Stimulated activated CD4-positive, alpha-beta T cell treated with anti-CD3 and anti-CD28 coated beads, Interleukin-15, amount 100 ng/mL, for 24 hours (primary cell): ENCODE data around the gene MMP24OS.
A peak's percentile ranks its signal among the peaks of the same experiment; 100 is the strongest.

Source experiments
- DNase-seq: peaks from one replicate; pipeline ENCODE4 v3.0.0-alpha.2; 2020

The MMP24OS gene

DNA sequence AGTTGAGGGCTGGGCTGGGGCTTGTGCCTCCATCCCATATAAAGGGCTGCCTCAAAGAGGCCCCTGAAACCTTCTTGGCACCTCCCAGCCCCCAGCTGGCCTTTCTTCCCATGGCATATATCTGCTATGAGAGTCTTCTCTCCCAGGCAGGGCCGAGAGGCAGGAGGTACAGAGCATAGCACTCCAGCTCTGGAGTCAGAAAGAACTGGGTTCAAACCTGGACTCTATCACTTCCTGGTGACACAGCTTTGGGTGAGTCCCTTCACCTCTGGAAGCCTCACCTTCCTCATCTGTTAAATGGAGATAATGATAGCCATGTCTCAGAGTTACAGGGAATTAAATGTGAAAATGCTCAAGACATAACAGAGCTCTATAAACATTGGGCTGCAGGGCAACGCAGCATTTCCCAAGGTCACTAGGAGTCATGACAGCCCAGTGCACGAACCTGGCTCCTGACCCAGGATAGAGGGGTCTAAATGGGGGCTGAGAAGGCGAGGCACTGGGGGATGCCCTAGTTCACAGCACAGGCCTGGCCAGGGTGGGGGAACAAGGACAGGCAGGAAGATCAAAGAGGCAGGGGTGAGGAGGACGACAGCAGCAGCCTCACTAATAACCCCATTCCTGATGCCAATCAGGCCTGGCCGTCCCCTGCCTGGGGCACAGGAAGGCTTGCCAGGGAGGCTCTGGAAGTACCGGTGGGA, 12.4 kb upstream of the MMP24OS start:
- no peak for DNase-seq

DNA sequence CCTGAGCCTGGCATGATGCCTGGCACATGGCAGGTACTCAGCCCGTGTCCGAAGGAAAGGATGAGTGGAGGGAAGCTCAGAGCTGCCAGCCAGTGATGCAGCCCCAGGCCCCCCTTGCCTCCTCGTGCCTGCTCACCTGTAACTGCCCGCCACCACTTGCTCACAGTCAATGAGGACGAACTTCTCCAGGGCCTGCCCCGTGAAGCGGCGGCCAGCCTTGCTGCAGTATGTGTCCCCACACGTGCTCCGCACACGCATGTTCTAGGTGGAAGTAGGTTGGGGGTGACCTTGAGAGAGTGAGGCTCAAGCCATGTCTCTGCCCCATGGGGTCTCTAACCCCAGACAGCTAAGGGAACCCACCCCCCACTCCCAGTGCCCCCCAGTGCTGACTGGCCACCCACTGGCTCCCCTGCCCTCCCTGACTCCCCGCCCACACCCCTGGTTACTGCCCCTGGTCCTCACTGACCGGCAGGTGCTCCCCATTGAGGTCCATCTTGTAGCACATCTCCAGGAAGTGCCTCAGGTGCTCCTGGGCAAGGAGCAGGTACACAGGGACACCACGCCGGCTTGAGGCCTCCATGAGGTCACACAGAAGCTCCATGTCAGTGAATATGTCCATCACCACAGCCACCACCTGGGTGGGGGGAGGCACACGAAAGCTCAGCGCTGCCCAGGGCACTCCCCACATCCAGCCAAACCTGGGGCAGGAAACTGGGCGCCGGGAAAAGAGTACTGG, 10.6 kb upstream of the MMP24OS start:
- no peak for DNase-seq

DNA sequence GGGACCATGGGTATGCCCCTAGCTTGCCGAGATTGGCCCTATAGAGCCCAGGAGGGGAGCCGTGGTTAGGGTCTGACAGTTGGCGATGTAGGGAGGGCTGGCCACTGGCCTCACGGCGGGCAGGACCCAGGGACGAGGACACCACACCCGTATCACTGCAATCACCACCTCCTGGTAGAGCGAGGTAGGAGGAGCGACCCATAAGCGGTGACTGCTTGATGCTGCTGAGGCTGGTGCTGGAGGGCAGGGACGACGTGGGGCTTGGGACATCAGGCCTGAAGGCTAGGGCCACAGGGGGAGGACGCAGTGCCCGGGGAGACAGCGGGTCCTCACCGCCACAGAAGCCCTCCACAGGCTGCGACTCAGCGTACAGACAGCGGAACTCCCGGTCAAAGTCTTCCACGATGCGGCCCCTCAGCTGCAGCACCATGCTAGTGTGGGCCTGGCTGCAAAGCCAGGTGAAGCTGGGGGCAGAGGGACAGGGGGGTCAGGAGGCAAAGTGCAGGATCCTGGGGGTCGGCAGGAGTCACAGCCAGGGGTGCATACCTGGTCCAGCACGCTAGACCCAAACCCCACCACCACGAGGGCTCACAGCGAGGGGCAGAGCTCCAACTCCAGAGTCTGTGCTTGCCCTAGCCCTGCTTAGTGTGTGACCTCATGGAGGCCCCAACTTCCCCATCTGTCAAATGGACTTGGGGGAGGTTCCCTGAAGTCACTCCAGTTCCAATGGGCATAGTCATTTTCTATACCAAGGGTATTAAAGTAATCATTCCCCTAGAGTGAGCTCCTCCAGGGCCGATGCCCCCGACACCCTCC, 9.8 kb upstream of the MMP24OS start:
- no peak for DNase-seq

DNA sequence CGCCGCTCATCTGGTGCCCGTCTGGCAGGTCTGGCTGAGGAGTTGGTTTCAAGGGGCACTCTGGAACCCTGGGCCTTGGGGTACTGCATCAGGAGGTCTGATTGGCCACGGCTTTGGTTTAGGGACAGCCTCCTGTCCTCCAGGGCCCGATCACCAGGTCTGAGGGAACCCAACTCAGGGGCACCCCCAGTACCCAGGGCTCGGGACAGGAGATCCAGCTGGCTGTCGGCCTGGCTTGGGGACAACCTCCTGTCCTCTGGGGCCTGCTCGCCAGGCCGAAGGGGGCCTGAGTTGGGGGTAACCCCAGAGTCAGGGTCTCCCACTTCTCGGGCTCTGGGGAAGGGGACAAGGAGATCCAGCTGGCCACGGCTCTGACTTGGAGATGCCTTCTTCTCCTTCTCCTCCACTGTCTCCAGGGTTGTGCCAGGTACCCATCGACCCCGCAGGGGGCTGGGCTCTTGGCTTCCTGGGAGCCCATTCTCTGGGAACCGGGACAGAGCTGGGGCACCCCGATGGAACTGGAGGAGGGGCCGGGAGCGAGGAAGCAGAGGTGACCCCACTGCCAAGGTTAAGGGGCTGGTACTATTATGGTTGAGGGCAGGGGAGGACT, 9.1 kb upstream of the MMP24OS start:
- DNase-seq = no peak

DNA sequence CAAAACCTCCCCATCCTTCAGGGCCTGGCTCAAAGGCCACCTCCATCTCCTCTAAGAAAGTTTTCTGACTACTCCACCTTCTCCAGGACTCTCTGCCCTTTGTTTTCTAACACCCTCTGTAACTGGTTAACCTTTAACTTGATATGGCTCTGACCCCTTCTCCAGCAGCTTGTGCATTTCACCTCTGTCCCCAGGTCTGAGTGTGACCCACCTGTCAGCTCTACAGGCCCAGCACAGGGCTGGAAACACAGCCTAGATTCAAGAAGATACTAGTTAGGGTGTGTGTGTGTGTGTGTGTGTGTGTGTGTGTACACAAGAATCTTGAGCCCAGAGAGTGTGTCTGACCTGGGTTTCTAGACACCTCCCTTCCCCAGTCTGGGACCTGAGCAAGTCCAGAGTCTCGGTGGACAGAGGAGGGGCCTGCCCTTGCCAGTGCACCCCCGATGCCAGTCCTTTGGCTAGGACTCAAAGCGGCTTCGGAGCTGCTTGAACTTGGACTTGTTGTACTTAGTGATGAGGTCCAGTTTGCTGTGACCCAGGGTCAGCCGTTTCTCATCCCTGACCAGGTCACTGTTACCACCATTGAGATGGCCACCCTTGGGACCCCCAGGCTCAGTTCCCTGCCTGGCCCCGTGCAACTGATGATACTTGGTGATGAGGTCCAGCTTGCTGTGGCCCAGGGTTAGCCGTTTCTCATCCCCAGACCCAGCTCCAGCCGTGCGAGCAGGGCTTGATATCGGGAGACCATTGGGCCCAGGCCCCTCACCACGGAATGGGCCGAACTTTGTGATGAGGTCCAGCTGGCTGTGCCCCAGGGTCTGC, 8.4 kb upstream of the MMP24OS start:
- no peak for DNase-seq

DNA sequence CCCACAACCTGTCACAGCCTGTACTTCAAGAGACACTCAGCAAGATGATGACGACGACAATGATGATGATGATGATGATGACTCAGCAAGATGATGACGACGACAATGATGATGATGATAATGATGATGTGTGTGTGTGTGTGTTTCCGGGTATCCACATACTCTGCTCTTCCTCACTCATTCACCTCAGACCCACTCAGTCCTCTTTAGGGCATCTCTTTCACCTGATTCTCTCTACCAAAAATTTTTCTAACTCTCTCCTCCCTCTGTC, 7.8 kb upstream of the MMP24OS start:
- no peak for DNase-seq

DNA sequence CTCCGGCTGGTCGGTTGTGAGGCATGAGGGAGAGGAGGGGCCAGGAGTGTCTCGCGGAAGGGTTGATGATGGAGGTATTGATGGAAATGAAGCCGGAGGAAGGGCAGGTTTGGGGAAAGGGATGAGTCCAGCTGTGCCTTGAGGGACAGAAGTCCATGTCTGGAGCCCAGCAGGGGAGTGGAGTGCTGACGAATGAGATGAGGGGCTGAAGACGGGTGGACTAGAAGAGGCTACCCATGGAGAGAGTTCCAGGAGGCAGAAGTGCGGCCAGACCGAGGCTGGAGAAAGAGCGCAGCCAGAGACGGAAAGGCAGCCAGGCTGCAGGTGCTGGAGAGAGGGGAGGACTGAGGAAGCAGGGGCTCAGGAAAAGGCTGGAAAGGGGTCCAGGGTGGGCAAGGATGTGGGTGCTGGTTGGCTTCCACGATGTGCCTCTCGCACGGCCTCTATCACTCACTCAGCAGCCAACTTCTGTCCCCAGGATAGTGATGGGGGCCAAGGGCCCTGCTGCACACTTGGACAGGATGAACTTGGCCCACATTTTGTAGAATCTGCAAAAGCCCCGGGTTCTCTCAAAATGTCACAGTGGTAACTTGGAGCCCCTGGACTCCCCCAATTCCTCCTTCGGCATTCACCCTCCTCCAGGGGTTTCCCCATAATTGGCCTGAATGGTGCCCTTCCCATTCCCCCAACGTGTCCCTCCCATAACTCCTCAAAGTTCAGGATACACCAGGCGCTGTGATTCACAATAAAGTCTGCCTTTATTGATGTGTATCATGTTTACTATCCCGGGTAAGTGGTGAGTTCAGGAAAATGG, 7.3 kb upstream of the MMP24OS start:
- DNase-seq = no peak

DNA sequence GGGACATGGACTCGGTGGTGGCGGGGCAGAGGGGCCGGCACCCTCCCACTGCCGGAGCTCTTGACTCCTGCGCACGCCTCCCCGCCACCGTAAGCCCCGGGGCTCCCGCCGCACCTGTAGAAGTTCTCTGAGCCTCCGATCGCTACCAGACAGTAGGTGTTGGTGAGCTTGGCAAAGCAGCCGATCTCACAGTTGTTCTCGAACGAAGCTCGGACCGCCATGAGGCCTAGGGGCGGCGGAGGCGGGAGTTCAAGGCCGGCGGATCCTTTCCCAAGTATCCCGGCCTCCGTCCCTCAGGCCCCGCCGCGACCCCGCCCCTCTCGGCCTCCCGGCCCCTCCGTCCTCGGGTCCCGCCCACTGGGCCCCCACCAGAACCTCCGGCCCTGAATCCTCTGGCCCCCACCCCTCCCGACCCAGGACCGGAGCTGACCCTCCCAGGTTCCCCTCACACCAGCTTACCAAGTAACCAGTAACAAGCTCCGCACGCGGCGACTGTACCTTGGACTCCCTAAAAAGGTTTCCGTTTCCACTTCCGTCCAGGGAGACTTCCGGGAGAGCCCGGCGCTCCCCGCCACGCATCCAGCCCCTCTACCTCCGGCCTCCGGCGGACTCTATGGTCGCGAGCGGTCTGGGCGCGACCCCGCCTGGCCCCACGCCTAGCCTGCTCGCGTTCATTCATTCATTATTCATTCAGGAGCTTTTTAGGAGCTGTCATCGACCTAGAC, 6.5 kb upstream of the MMP24OS start, which contains the start of gene EIF6:
TSS of gene EIF6 (minus strand) at position 506 of the 725 bp plus-strand sequence. CDS start at position 221, 285 bp downstream.
- DNase-seq = peak; percentile 89

DNA sequence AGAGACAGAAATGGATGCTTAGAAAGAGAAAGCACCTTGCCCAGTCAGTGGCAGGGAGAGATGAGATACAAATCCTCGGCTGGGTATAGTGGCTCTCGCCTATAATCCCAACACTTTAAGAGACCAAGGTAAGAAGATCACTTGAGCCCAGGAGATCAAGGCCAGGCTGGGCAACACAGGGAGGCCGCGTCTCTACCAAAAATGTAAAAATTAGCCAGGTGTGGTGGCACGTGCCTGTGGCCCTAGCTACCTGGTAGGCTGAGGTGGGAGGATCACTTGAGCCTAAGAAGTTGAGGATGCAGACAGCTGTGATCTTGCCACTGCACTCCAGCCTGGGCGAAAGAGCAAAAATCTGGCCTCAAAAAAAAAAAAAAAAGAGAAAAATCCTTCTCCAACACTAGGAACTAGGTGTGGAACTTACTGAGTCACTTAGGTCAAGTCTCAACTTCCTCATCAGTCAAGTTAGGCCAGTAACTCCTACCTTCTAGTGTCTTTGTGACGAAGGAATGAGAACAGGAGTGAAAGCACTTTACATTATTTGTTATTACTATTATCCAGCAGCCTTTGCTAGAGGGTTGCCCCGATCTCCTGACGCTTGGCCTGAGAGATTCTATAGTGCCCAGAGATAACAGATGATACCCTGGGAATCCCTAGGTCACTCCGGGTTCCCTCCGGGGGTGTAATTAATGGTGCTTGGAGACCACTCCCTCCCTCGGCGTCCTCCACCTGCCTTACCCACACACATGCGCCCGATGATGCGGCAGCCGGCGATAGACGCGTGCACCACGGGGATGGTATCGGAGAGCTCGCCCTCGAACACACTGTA, 5.7 kb upstream of the MMP24OS start:
- DNase-seq = no peak

DNA sequence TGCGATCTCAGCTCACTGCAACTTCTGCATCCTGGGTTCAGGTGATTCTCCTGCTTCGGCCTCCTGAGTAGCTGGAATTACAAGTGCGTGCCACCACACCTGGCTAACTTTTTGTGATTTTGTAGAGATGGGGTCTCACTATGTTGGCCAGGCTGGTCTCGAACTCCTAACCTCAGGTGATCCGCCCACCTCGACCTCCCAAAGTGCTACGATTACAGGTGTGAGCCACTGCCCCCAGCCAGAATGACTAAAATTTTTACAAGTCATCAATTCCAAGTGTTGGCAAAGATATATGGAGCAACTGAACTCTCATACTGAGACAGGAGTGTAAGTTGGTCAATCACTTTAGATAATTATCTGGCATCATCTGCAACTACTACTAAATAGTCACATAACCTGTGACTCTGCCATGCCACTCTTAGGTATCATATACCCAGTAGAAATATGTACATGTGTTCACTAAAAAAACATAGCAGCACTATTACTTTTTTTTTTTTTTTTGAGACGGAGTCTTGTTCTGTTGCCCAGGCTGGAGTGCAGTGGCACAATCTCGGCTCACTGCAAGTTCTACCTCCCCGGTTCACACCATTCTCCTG, 3.7 kb upstream of the MMP24OS start:
- DNase-seq = no peak

DNA sequence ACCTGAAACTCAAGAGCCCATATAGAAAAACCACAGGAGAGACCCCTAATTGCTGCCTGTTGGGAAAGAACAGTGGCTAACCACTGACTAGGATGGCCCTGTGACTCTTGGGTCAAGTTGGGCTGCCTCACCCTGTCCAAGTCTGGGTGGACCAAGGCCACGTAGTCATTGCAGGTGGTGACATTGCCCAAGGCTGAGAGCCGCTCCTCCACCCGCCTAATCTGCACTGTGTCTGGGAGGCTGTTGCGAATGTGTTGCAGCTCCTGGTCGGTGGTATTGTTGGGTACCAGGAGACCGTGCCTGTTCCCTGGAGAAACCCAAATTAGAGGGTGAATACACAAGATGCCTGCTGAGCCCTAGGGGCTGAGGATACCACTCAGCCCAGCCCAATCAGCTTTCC, 2.6 kb upstream of the MMP24OS start:
- DNase-seq = no peak

DNA sequence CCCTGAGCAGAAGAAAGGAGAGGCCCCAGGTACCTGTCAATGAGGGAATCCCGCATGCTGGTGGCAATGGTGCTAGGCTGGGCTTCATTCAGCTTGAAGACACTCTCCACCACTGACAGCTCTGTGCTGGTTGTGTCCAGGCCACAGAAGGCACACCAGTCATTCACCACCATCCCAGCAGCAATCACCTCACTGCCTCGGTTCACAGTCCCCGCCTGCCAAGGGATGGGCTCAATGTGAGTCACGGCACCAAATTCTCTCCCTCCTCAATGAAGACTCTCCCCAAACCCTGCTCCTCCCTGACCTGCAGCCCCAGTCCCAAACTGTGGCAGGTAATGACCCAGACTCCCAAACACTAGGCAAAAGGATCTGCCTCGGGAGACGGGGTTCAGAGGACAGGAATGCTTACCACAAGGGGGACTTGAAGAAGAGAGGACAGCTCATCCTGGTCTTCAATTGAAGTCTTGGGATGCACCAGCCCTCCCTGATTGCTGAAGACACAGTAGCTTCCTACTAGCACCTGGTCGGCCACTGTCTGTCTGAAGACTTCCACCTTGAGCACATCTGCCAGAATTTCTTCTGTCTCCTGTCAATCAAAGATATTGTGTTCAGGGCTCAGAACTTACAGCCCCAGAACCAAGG, 1.7 kb upstream of the MMP24OS start:
- DNase-seq = no peak

DNA sequence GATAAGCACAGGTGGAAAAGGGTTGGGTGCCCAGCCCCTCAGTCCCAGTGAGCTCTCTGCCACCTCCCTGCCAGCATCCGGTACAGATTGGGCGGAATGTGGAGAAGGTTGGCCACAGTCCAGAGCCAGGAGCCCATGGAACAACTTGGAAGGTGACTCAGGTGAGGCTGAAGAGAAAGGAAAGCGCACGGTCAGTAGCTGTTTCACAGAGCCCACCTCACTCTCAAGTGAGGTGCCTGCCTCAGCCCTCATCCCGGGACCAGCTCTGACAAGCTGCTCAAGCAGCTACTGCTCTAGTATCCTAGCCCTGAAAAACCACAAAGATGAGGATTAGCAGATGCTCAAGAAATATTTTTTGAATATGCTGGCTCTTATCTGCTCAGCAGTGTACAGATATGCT, 1.1 kb upstream of the MMP24OS start:
- no peak for DNase-seq

DNA sequence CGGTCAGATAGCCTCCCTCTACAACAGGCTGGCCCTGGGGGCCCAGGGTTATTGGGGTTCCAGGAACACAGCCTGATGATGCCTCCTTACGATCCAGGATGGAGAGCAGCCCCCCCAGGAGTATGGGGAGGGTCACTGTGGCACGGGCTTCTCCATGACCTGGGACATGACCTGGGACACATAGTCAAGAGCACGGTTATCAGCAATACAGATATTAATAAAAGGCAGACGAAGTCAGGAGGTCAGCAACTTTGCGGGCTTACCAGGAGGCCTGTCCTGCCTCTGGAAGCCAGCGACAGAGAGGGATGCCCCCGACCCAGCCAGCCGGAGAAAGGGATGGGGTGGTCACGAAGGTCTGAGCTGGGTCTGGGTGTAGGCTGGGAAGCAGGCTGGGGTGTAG, 795 bp downstream of the MMP24OS start:
- no peak for DNase-seq

DNA sequence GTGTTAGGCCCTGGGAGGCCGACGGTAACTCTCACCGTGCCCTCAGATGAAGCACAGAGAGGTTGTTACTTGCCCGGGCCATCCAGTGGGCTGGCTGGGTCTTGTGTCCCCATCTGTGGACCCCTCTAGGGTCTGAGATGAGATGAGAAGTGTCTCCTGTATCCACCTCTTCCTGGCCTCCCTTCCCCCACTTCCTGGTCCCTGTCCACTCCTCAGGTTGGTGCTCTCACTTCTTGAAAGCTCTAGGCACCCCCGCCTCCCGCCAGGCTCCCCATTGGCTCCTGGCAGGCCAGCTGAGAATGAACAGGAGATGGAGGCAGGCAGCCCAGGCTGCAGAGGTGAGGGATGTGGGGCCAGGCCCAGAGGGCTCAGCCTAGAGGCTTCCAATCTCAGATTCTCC, 1.5 kb downstream of the MMP24OS start:
- DNase-seq = no peak

DNA sequence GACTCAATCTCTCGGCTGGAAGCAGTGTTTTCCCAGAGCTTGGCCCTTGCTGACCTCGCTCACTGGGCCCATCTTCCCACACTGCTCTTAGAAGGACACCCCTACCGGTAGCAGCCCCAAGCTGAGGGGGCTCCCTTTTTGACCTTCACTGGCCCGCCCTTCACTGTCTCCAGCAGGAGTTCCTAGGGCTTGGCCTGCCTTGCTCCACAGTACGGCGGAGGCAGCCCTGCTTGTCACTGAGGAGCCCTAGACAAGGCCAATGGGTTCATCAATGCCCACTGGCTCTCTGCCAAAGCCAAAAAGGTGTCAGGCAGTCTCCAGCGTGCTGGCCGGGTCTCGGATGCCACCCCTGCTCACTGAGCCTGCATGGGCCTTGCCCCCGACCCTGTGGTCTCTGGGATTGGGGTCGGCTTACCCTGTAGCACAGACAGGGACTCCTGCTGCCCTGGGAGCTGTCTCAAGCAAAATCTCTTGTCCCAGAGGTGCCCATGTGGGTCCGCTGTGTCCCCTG, 2.1 kb downstream of the MMP24OS start:
- no peak for DNase-seq

DNA sequence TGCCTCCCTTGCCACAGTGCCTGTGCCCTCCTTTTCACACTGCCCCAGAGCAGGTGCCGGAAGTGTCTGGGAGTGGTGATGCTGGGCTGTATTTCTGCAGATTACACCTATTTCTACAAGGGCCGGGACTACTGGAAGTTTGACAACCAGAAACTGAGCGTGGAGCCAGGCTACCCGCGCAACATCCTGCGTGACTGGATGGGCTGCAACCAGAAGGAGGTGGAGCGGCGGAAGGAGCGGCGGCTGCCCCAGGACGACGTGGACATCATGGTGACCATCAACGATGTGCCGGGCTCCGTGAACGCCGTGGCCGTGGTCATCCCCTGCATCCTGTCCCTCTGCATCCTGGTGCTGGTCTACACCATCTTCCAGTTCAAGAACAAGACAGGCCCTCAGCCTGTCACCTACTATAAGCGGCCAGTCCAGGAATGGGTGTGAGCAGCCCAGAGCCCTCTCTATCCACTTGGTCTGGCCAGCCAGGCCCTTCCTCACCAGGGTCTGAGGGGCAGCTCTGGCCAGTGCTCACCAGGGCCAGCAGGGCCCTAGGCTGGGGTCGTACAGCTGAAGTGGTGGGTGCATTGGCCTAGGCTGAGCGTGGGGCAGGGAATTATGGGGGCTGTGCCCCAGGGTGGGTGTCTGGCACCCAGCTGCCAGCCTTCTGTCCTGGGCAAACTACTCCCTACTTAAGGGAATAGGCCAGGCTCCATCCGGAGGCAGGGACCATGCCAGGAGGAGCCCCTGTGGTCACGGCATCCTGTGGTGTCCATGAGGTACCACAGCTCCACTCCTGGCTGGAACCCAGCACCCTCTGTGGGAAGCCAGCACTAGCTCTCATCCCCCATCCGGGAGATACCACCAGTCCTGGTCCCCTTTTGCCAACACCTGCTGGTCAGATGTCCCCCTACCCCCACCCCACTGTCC, 3.5 kb downstream of the MMP24OS start:
- no peak for DNase-seq
